Activated CD4-positive, alpha-beta T cell treated with anti-CD3 and anti-CD28 coated beads, Interleukin-2, amount 50 U/mL, for 4 hours (primary cell): ENCODE data around the gene STYXL1.
A peak's percentile ranks its signal among the peaks of the same experiment; 100 is the strongest.
"Not testable (repeated sequence)": the region's sequence is repeated elsewhere in the genome, so short reads cannot be mapped to it uniquely, and the experiment has no call there.

Source experiments
- DNase-seq, 2 experiments: peaks; one replicate each; pipeline ENCODE4 v3.0.0-alpha.2; 2020

The STYXL1 gene

GRCh38 chr7:76047811-76048667 lies at the start of gene STYXL1, which contains the start of gene MDH2:
Gene STYXL1 (minus strand): TSS chr7:76048000. CDS start chr7:76030523, 17,477 bp downstream.
Gene MDH2 (plus strand): TSS chr7:76048106. CDS start chr7:76048161, 55 bp downstream.
- DNase-seq, result peak; percentile 72 to 78

- DNase-seq, result no peak
These were observed 48.1 kb upstream of the STYXL1 start for GRCh38 chr7:76095908-76096307.

GRCh38 chr7:76094326-76094725 lies 46.5 kb upstream of the STYXL1 start:
- DNase-seq, result not testable (repeated sequence)

GRCh38 chr7:76093531-76093930 lies 45.7 kb upstream of the STYXL1 start:
- DNase-seq, result not testable (repeated sequence)

- DNase-seq, result no peak
These were observed 43.7 kb upstream of the STYXL1 start for GRCh38 chr7:76091506-76091905.

- DNase-seq, result no peak
These were observed 42.2 kb upstream of the STYXL1 start for GRCh38 chr7:76089865-76090475.

- not testable (repeated sequence) for DNase-seq
These were observed 39.6 kb upstream of the STYXL1 start for GRCh38 chr7:76087362-76087791.

- DNase-seq, result no peak
These were observed 38.3 kb upstream of the STYXL1 start for GRCh38 chr7:76086070-76086469.

GRCh38 chr7:76084115-76084514 lies 36.3 kb upstream of the STYXL1 start:
- not testable (repeated sequence) for DNase-seq

GRCh38 chr7:76080204-76080603 lies 32.4 kb upstream of the STYXL1 start:
- no peak for DNase-seq

GRCh38 chr7:76077435-76077834 lies 29.6 kb upstream of the STYXL1 start:
- no peak for DNase-seq

- DNase-seq, result no peak
These were observed 29.2 kb upstream of the STYXL1 start for GRCh38 chr7:76076995-76077394.

- no peak for DNase-seq
These were observed 27.2 kb upstream of the STYXL1 start for GRCh38 chr7:76074972-76075370.

- no peak for DNase-seq
These were observed 26.6 kb upstream of the STYXL1 start for GRCh38 chr7:76074306-76074971.

- no peak for DNase-seq
These were observed 25.7 kb upstream of the STYXL1 start for GRCh38 chr7:76073335-76073990.

GRCh38 chr7:76072243-76073148 lies 24.7 kb upstream of the STYXL1 start:
- no peak for DNase-seq

GRCh38 chr7:76071316-76072242 lies 23.8 kb upstream of the STYXL1 start:
- no peak for DNase-seq

GRCh38 chr7:76069238-76069638 lies 21.4 kb upstream of the STYXL1 start:
- no peak for DNase-seq

GRCh38 chr7:76066716-76067503 lies 19.1 kb upstream of the STYXL1 start:
- no peak for DNase-seq
